ENCODE data around the gene GSTM5.
"Not testable (repeated sequence)": the region's sequence is repeated elsewhere in the genome, so short reads cannot be mapped to it uniquely, and the experiment has no call there.

GSTM5 gene

DNA sequence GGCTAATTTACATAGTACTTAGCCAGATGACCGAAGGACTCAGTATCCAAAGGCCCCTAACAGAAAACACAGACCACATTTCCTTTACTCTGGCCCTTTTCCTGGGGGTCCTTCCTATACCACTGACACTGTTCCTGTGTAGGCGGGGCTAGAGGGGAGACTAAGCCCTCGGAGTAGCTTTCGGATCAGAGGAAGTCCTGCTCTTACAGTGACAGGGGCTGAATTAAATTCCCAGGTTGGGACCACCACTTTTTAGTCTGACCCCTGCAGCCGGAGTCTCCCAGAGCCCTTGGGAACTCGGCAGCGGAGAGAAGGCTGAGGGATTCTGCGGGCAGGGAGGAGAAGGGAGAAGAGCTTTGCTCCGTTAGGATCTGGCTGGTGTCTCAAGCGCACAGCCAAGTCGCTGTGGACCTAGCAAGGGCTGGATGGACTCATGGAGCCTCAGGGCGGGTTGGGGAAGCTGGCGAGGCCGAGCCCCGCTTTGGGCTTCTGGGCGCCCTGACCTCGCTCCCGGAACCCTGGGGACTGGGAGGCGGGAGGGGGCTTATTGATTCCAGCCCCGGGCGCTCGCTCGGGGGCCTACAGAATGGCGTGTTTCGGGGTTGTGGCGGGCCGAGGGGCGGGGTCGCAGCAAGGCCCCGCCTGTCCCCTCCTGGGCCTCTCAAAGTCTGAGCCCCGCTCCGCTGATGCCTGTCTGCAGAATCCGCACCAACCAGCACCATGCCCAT, at the start of gene GSTM5:
GSTM5 (plus strand) TSS at position 659 of the 728 bp plus-strand sequence; CDS start at position 721, 62 bp downstream.
- not testable (repeated sequence) for H3K9ac ChIP-seq (ENCODE audit: low read length); H3K36me3 ChIP-seq (ENCODE audit: control insufficient read depth, insufficient read depth, low read length); H3K4me1 ChIP-seq (ENCODE audit: control insufficient read depth, insufficient read depth, low read length); H3K27me3 ChIP-seq (ENCODE audit: control insufficient read depth, insufficient read depth, low read length); H3K27ac ChIP-seq (ENCODE audit: low read depth, low read length); H3K4me3 ChIP-seq (ENCODE audit: low read depth, low read length)
- peaks cover 17% of the 10 kb centered on the region for H3K9me3 ChIP-seq (ENCODE audit: control insufficient read depth, insufficient read depth, low read depth, low read length)

GRCh38 chr1:109664671-109665070, 47.4 kb upstream of the GSTM5 start:
- no peak overlapping the region for H3K27ac ChIP-seq (ENCODE audit: low read depth, low read length)
- peaks cover 9% of the 10 kb centered on the region; the same call in 1 of the 2 replicates for H3K4me1 ChIP-seq (ENCODE audit: control insufficient read depth, insufficient read depth, low read length)
- no peaks in the 10 kb centered on the region; the same call in 1 of the 2 replicates for H3K36me3 ChIP-seq (ENCODE audit: control insufficient read depth, insufficient read depth, low read length)
- no peak overlapping the region for H3K9ac ChIP-seq (ENCODE audit: low read length)
- H3K9me3 ChIP-seq (ENCODE audit: control insufficient read depth, insufficient read depth, low read depth, low read length): no peaks in the 10 kb centered on the region
- no peak overlapping the region for H3K4me3 ChIP-seq (ENCODE audit: low read depth, low read length)
- no peaks in the 10 kb centered on the region for H3K27me3 ChIP-seq (ENCODE audit: control insufficient read depth, insufficient read depth, low read length)

DNA sequence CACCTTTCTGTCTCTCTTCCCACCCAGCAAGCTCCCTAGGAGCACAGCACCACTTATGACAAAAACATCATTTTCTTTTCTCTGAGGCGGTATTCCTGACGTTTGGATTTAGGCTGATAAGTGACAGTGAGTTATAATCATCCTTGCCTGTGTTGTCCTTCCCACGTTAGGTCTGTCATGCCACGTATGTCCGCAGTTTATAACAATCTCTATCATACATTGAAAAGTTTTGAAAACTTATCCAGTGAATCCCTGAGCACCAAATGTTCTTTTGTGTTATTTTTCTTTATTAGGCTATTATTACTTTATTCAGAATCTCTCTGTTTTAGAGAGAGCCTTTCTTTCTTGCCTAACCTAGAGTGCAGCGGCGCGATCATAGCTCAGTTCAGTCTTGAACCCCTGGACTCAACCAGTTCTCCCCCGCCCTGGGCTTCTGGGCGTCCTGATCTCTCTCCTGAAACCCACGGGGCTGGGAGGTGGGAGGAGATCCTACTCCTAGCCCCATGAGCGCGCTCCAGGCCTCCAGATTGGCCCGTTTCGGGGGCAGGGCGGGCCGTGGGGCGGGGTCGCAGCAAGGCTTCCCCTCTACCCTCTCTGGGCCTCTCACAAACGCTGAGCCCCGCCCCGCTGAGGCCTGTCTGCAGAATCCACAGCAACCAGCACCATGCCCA, 44.5 kb upstream of the GSTM5 start, which contains the start of gene GSTM2:
GSTM2 (plus strand) TSS at position 606 of the 671 bp plus-strand sequence; CDS start at position 665, 59 bp downstream.
- H3K4me1 ChIP-seq (ENCODE audit: control insufficient read depth, insufficient read depth, low read length): peaks cover 9% of the 10 kb centered on the region; the same call in 1 of the 2 replicates
- no peaks in the 10 kb centered on the region for H3K9me3 ChIP-seq (ENCODE audit: control insufficient read depth, insufficient read depth, low read depth, low read length)
- H3K27ac ChIP-seq (ENCODE audit: low read depth, low read length): no peak within 1 kb of the TSS
- H3K36me3 ChIP-seq (ENCODE audit: control insufficient read depth, insufficient read depth, low read length): no peaks in the 10 kb centered on the region
- H3K27me3 ChIP-seq (ENCODE audit: control insufficient read depth, insufficient read depth, low read length): no peaks in the 10 kb centered on the region
- peak within 1 kb of the TSS; percentile 60 for H3K4me3 ChIP-seq (ENCODE audit: low read depth, low read length)
- no peak within 1 kb of the TSS for H3K9ac ChIP-seq (ENCODE audit: low read length)

DNA sequence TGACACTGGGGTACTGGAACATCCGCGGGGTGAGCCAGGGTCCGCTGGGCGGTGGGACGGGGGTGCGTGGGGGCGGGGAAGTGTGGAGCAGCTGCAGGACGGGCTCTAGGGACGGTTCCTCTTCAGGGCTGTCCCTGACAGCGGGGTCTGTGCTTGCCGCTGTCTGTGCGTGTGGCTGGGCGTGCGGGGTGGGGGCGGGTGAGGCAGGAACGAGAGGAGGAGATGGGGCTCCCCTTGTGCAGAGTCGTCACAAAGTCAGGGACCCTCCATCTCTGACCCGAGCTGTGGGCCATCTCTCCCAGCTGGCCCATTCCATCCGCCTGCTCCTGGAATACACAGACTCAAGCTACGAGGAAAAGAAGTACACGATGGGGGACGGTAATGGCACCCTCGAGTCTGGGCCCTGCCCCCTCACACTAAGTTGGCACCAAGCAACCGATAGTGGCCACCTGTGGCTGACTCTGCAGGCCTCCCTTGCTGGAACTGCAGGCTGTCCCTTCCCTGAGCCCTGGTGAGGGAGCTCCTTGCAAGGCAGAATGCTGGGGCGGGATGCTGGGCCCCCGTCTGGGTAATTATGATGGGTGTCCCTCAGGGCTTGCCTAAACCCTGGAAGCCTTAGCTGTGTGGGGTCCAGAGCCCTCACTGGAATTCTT, 43.8 kb upstream of the GSTM5 start:
- Histone ChIP-seq H3K4me1 (ENCODE audit: control insufficient read depth, insufficient read depth, low read length) (peaks cover 9% of the 10 kb centered on the region; the same call in 1 of the 2 replicates), H3K4me3 (ENCODE audit: low read depth, low read length) (peak overlapping the region; percentile 60), H3K36me3 (ENCODE audit: control insufficient read depth, insufficient read depth, low read length) (no peaks in the 10 kb centered on the region), H3K9ac (ENCODE audit: low read length) (no peak overlapping the region), H3K27ac (ENCODE audit: low read depth, low read length) (no peak overlapping the region), H3K27me3 (ENCODE audit: control insufficient read depth, insufficient read depth, low read length) (no peaks in the 10 kb centered on the region), H3K9me3 (ENCODE audit: control insufficient read depth, insufficient read depth, low read depth, low read length) (no peaks in the 10 kb centered on the region)

DNA sequence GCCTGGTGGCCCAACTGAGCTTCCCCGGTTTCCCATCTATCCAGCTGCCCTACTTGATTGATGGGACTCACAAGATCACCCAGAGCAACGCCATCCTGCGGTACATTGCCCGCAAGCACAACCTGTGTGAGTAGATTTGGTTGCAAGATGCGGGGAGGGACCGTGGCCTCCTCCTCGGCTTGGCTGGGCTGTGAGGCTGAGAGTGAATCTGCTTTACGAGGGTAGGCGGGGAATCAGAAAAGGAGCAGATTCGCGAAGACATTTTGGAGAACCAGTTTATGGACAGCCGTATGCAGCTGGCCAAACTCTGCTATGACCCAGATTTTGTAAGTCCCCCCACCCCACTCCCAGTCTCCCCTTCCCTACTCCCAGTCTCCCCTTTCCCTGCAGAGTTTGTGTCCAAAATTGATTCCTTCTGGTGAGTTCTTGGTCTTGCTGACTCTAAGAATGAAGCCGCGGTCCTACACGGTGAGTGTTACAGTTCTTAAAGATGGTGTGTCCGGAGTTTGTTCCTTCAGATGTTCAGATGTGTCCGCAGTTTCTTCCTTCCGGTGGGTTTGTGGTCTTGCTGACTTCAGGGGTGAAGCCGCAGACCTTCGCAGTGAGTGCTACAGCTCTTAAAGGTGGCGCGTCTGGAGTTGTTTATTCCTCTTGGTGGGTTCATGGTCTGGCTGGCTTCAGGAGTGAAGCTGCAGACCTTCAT, 42.7 kb upstream of the GSTM5 start:
- peaks cover 9% of the 10 kb centered on the region; the same call in 1 of the 2 replicates for H3K4me1 ChIP-seq (ENCODE audit: control insufficient read depth, insufficient read depth, low read length)
- no peak overlapping the region for H3K9ac ChIP-seq (ENCODE audit: low read length)
- no peaks in the 10 kb centered on the region for H3K36me3 ChIP-seq (ENCODE audit: control insufficient read depth, insufficient read depth, low read length)
- no peak overlapping the region for H3K4me3 ChIP-seq (ENCODE audit: low read depth, low read length)
- no peaks in the 10 kb centered on the region for H3K27me3 ChIP-seq (ENCODE audit: control insufficient read depth, insufficient read depth, low read length)
- no peak overlapping the region for H3K27ac ChIP-seq (ENCODE audit: low read depth, low read length)
- no peaks in the 10 kb centered on the region for H3K9me3 ChIP-seq (ENCODE audit: control insufficient read depth, insufficient read depth, low read depth, low read length)

DNA sequence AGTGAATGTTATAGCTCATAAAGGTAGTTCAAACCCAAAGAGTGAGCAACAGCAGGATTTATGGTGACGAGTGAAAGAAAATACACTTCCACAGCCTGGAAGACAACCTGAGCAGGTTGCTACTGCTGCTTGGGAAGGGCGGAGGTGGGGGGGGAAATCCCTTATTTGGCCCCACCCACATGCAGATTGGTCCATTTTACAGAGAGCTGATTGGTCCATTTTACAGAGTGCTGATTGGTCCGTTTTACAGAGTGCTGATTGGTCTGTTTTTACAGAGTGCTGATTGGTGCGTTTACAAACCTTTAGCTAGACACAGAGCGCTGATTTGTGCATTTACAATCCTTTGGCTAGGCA, 42.1 kb upstream of the GSTM5 start:
- H3K4me1 ChIP-seq (ENCODE audit: control insufficient read depth, insufficient read depth, low read length); H3K27ac ChIP-seq (ENCODE audit: low read depth, low read length); H3K9me3 ChIP-seq (ENCODE audit: control insufficient read depth, insufficient read depth, low read depth, low read length); H3K27me3 ChIP-seq (ENCODE audit: control insufficient read depth, insufficient read depth, low read length); H3K4me3 ChIP-seq (ENCODE audit: low read depth, low read length); H3K36me3 ChIP-seq (ENCODE audit: control insufficient read depth, insufficient read depth, low read length); H3K9ac ChIP-seq (ENCODE audit: low read length): not testable (repeated sequence)

GRCh38 chr1:109671067-109671466, 41.0 kb upstream of the GSTM5 start:
- no peaks in the 10 kb centered on the region for H3K27me3 ChIP-seq (ENCODE audit: control insufficient read depth, insufficient read depth, low read length)
- H3K4me1 ChIP-seq (ENCODE audit: control insufficient read depth, insufficient read depth, low read length): peaks cover 9% of the 10 kb centered on the region; the same call in 1 of the 2 replicates
- no peak overlapping the region for H3K9ac ChIP-seq (ENCODE audit: low read length)
- no peaks in the 10 kb centered on the region for H3K9me3 ChIP-seq (ENCODE audit: control insufficient read depth, insufficient read depth, low read depth, low read length)
- H3K36me3 ChIP-seq (ENCODE audit: control insufficient read depth, insufficient read depth, low read length): no peaks in the 10 kb centered on the region
- no peak overlapping the region for H3K27ac ChIP-seq (ENCODE audit: low read depth, low read length)
- no peak overlapping the region for H3K4me3 ChIP-seq (ENCODE audit: low read depth, low read length)

DNA sequence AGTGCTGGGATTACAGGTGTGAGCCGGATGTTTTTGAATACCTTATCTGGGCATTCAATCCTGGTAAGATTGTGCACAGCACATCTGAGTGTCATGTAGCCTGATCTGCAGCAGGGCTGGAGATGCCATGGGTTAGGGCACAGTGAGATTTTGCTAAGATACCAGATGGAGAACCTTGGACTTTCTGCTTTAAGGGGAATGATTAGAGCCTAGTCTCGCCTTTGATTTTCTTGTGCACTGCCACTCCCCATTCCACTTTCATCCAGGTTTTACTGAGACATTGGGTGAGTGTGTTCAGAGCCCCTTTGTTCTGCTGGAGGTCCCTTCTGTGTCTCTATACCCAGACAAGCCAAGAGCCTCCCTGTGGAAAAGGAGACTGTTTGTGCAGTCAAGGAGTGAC, 38.2 kb upstream of the GSTM5 start:
- H3K4me1 ChIP-seq (ENCODE audit: control insufficient read depth, insufficient read depth, low read length); H3K27ac ChIP-seq (ENCODE audit: low read depth, low read length); H3K9ac ChIP-seq (ENCODE audit: low read length); H3K9me3 ChIP-seq (ENCODE audit: control insufficient read depth, insufficient read depth, low read depth, low read length); H3K36me3 ChIP-seq (ENCODE audit: control insufficient read depth, insufficient read depth, low read length); H3K4me3 ChIP-seq (ENCODE audit: low read depth, low read length); H3K27me3 ChIP-seq (ENCODE audit: control insufficient read depth, insufficient read depth, low read length): not testable (repeated sequence)

- not testable (repeated sequence) for H3K4me3 ChIP-seq (ENCODE audit: low read depth, low read length); H3K36me3 ChIP-seq (ENCODE audit: control insufficient read depth, insufficient read depth, low read length); H3K27ac ChIP-seq (ENCODE audit: low read depth, low read length); H3K4me1 ChIP-seq (ENCODE audit: control insufficient read depth, insufficient read depth, low read length); H3K9me3 ChIP-seq (ENCODE audit: control insufficient read depth, insufficient read depth, low read depth, low read length); H3K27me3 ChIP-seq (ENCODE audit: control insufficient read depth, insufficient read depth, low read length); H3K9ac ChIP-seq (ENCODE audit: low read length)
Measured at GRCh38 chr1:109676683-109677381, 35.2 kb upstream of the GSTM5 start.

DNA sequence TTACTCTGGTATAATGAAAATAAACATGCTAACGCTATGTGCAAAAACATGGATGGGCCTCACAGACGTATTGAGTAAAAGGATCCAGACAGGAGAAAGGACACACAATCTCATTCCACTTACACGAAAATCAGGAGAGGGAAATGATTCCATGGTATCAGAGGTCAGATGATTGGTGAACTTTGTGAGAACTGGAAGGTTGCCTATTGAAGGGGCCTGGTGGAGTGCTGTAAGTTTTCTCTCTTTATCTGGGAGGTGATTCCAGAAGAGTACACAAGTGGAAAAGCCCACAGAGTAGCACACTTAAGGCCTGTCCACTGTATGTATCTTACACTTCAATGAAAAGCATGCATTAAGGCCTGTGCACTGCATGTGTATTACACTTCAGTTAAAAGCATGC, 34.6 kb upstream of the GSTM5 start:
- Histone ChIP-seq H3K36me3 (ENCODE audit: control insufficient read depth, insufficient read depth, low read length) (no peaks in the 10 kb centered on the region), H3K27me3 (ENCODE audit: control insufficient read depth, insufficient read depth, low read length) (no peaks in the 10 kb centered on the region), H3K4me1 (ENCODE audit: control insufficient read depth, insufficient read depth, low read length) (no peaks in the 10 kb centered on the region), H3K9me3 (ENCODE audit: control insufficient read depth, insufficient read depth, low read depth, low read length) (no peaks in the 10 kb centered on the region), H3K9ac (ENCODE audit: low read length) (no peak overlapping the region), H3K4me3 (ENCODE audit: low read depth, low read length) (no peak overlapping the region), H3K27ac (ENCODE audit: low read depth, low read length) (no peak overlapping the region)
